ENCODE data around the gene DUSP10. TPM values are rescaled to one million over a fixed set of nuclear protein-coding genes. Genes with fewer than 3 reads are reported as not detected.

DUSP10 gene
- total and polyA plus RNA-seq, 9 donors, result 0.81 to 8.5 (median 2.0) TPM

- WGBS, 3 donors, result 89 to 94% (median 90%) methylated on average over 8 of the region's 8 CpGs
- TF ChIP-seq EP300 (IDR thresholded peaks at IDR 0.05) (no peak), CTCF (IDR thresholded peaks at IDR 0.05) (no peak), POLR2A (IDR thresholded peaks at IDR 0.05) (no peak)
- Histone ChIP-seq H3K4me3 (no peak overlapping the region), H3K27me3 (no peaks in the 10 kb centered on the region), H3K27ac (no peak overlapping the region), H3K9me3 (no peaks in the 10 kb centered on the region), H3K4me1 (ENCODE audit: insufficient read depth) (no peaks in the 10 kb centered on the region), H3K36me3 (no peaks in the 10 kb centered on the region)
- intact Hi-C loops (cut with DNase I), result no loop called here
- DNase-seq, result no peak
Observed at GRCh38 chr1:221777431-221778072, 35.7 kb upstream of the DUSP10 start.

GRCh38 chr1:221776495-221777301 is 34.8 kb upstream of the DUSP10 start:
- DNase-seq, result no peak
- Histone ChIP-seq H3K9me3 (no peaks in the 10 kb centered on the region), H3K27me3 (no peaks in the 10 kb centered on the region), H3K27ac (no peak overlapping the region), H3K4me1 (ENCODE audit: insufficient read depth) (no peaks in the 10 kb centered on the region), H3K36me3 (no peaks in the 10 kb centered on the region), H3K4me3 (no peak overlapping the region)
- WGBS, 3 donors, result 71 to 74% (median 73%) methylated on average over 5 of the region's 5 CpGs
- TF ChIP-seq POLR2A (IDR thresholded peaks at IDR 0.05) (no peak), EP300 (IDR thresholded peaks at IDR 0.05) (no peak), CTCF (IDR thresholded peaks at IDR 0.05) (no peak)
- intact Hi-C loops (cut with DNase I), result no loop called here

- Histone ChIP-seq H3K4me3 (no peak overlapping the region), H3K4me1 (ENCODE audit: insufficient read depth) (no peaks in the 10 kb centered on the region), H3K36me3 (no peaks in the 10 kb centered on the region), H3K9me3 (no peaks in the 10 kb centered on the region), H3K27ac (no peak overlapping the region), H3K27me3 (no peaks in the 10 kb centered on the region)
- intact Hi-C loops (cut with DNase I), result no loop called here
- DNase-seq, result no peak
- TF ChIP-seq CTCF (IDR thresholded peaks at IDR 0.05) (no peak), POLR2A (IDR thresholded peaks at IDR 0.05) (no peak), EP300 (IDR thresholded peaks at IDR 0.05) (no peak)
- 90 to 93% (median 90%) methylated on average over 4 of the region's 4 CpGs for WGBS, 3 donors
Observed at GRCh38 chr1:221775206-221775605, 33.3 kb upstream of the DUSP10 start.

GRCh38 chr1:221774054-221774842 is 32.4 kb upstream of the DUSP10 start:
- intact Hi-C loops (cut with DNase I), result no loop called here
- DNase-seq, result no peak
- no peak overlapping the region for H3K27ac ChIP-seq
- no peak overlapping the region for H3K4me3 ChIP-seq
- no peaks in the 10 kb centered on the region for H3K4me1 ChIP-seq (ENCODE audit: insufficient read depth)
- no peaks in the 10 kb centered on the region for H3K36me3 ChIP-seq
- no peak for TF ChIP-seq CTCF (IDR thresholded peaks at IDR 0.05)
- no peak for TF ChIP-seq POLR2A (IDR thresholded peaks at IDR 0.05)
- TF ChIP-seq EP300 (IDR thresholded peaks at IDR 0.05), result no peak
- H3K27me3 ChIP-seq, result no peaks in the 10 kb centered on the region
- WGBS, 3 donors, result 88 to 93% (median 91%) methylated on average over 8 of the region's 8 CpGs
- H3K9me3 ChIP-seq, result no peaks in the 10 kb centered on the region

All from ovary (tissue), 9 donors.